CD4-positive, alpha-beta memory T cell (primary cell): ENCODE results near the gene ADCY5. TPM values are rescaled to one million over a fixed set of nuclear protein-coding genes. Genes with fewer than 3 reads are reported as not detected.

Source experiments
- CTCF ChIA-PET: fragments of 350-600 bp; sonication (Branson Sonifier 250); formaldehyde crosslinking; loops from one replicate; lab custom pipeline; 2021; ENCODE audit warnings: inconsistent platforms; ENCODE audit not compliant: partially characterized antibody; lab: Charles Lee
- POLR2A ChIA-PET: fragments of 350-600 bp; sonication (Branson Sonifier 250); formaldehyde crosslinking; loops from one replicate; lab custom pipeline; 2021; ENCODE audit not compliant: partially characterized antibody; lab: Charles Lee
- DNase-seq, 5 donors: peaks; one replicate each; pipeline versions ENCODE4 v3.0.0 to v3.0.0-alpha.2; 2020 to 2022; ENCODE audit warnings: mixed read lengths in 1 of 5
- H3K27ac ChIP-seq: one replicate; pipeline ENCODE4 v1.7.0; 2013; ENCODE audit warnings: low read depth, low read length
- H3K27me3 ChIP-seq: 2 replicates; pipeline ENCODE4 v1.7.0; 2013; ENCODE audit warnings: mild to moderate bottlenecking, low read length, moderate library complexity; ENCODE audit not compliant: insufficient read depth
- H3K36me3 ChIP-seq: 2 replicates; pipeline ENCODE4 v1.7.0; 2013; ENCODE audit warnings: mild to moderate bottlenecking, low read length, moderate library complexity; ENCODE audit not compliant: insufficient read depth
- H3K4me1 ChIP-seq: 2 replicates; pipeline ENCODE4 v1.7.0; 2013; ENCODE audit warnings: mild to moderate bottlenecking, low read length, moderate library complexity; ENCODE audit not compliant: insufficient read depth
- H3K4me3 ChIP-seq, 2 donors: one replicate each; pipeline ENCODE4 v1.7.0; 2013; ENCODE audit warnings: low read length in 2 of 2, mild to moderate bottlenecking in 1 of 2
- H3K9me3 ChIP-seq, 2 donors: one replicate each; pipeline ENCODE4 v1.7.0; 2013; ENCODE audit warnings: low read length in 2 of 2, control low read depth in 1 of 2; ENCODE audit not compliant: control insufficient read depth in 1 of 2
- H3K27ac Mint-ChIP-seq, 7 donors: one replicate each; pipeline ENCODE4 v1.8.0; 2020 to 2021; ENCODE audit warnings: mixed read lengths in 7 of 7, mild to moderate bottlenecking in 6 of 7, inconsistent platforms in 3 of 7, moderate library complexity in 3 of 7
- H3K27me3 Mint-ChIP-seq, 2 donors: one replicate each; pipeline ENCODE4 v1.8.0; 2020 to 2021; ENCODE audit warnings: mixed read lengths in 2 of 2
- H3K36me3 Mint-ChIP-seq, 2 donors: one replicate each; pipeline ENCODE4 v1.8.0; 2020 to 2021; ENCODE audit warnings: mixed read lengths in 2 of 2, inconsistent platforms in 1 of 2, mild to moderate bottlenecking in 1 of 2
- H3K4me1 Mint-ChIP-seq, 4 donors: one replicate each; pipeline ENCODE4 v1.8.0; 2020 to 2021; ENCODE audit warnings: mixed read lengths in 4 of 4, mild to moderate bottlenecking in 1 of 4
- H3K4me3 Mint-ChIP-seq, 8 donors: one replicate each; pipeline ENCODE4 v1.8.0; 2020 to 2021; ENCODE audit warnings: mixed read lengths in 8 of 8, mild to moderate bottlenecking in 7 of 8, moderate library complexity in 6 of 8, inconsistent platforms in 3 of 8
- H3K9me3 Mint-ChIP-seq, 8 donors: one replicate each; pipeline ENCODE4 v1.8.0; 2020 to 2021; ENCODE audit warnings: mixed read lengths in 8 of 8, mild to moderate bottlenecking in 5 of 8, inconsistent platforms in 3 of 8, moderate library complexity in 1 of 8
- intact Hi-C: fragments of 100-400 bp; cut with micrococcal nuclease; formaldehyde crosslinking; loops from one replicate; pipeline ENCODE4 v1.15.1; 2023
- polyA plus RNA-seq, 2 donors: library from polyadenylated mRNA; unstranded; fragments of 300-500 nt; fragmentation: Illumina TruSeq; gene quantifications; one replicate each; pipeline ENCODE4 v1.2.3, GENCODE V29; 2021
- total RNA-seq, 2 experiments: library from RNA; stranded (reverse); gene quantifications; one replicate each; pipeline ENCODE4 v1.2.3, GENCODE V29; 2021

Gene ADCY5
- total and polyA plus RNA-seq, 4 experiments from 2014 or later = 0.11 TPM; not detected in 3

DNA sequence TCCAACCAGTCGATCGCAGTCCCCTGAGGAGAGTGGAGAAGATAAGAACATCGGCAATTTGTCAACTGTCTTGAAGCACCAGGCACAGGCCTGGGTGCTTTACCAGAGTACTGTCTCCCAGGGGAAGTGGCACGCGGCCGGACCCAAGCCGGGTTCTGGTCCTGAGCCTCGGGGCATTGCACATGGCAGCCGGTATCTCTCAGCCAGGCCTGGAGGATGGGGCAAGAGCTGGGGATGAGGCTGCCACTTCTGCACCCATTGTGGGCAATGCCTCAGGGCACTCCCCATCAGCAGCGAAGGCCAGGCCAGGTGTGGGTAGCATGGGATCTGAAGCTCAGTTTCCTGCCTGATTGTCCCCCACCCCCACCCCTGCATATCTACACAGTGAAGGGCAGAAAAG lies 77.5 kb downstream of the ADCY5 start:
- no peaks in the 10 kb centered on the region for H3K36me3 Mint-ChIP-seq
- Histone ChIP-seq H3K36me3 (no peaks in the 10 kb centered on the region), H3K9me3 (no peaks in the 10 kb centered on the region), H3K27ac (no peak overlapping the region), H3K4me3 (no peak overlapping the region), H3K27me3 (no peaks in the 10 kb centered on the region), H3K4me1 (no peaks in the 10 kb centered on the region)
- intact Hi-C loops = no loop called here
- peaks cover 1 to 12% of the 10 kb centered on the region in 2 donors for H3K27me3 Mint-ChIP-seq
- H3K4me3 Mint-ChIP-seq = no peak overlapping the region
- ChIA-PET POLR2A (no interaction called here), CTCF (no interaction called here)
- no peak for DNase-seq
- peaks cover 0 to 9% (median 3%) of the 10 kb centered on the region in 8 donors for H3K9me3 Mint-ChIP-seq
- no peaks in the 10 kb centered on the region for H3K4me1 Mint-ChIP-seq
- no peak overlapping the region for H3K27ac Mint-ChIP-seq

DNA sequence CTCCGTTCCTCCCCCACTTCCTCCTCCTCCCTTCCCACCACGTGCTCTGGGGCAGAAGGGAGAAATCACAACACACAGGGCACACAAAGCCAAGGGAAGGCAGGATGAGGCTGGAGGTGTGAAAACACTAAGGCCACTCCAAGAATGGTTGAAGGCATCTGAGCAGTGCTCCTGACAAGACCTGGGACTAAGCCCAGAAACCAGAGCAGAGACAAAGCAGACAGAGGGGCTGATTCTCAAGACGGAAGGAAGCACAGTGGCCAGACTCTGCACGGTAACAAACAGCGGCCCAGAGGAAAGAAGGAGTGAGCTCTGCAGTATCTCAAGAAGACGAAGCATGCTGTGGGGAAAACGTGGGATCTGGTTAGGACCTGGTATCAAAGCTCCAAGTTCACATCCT lies 78.1 kb downstream of the ADCY5 start:
- H3K36me3 ChIP-seq = no peaks in the 10 kb centered on the region
- peaks cover 0 to 9% (median 3%) of the 10 kb centered on the region in 8 donors for H3K9me3 Mint-ChIP-seq
- H3K4me1 Mint-ChIP-seq = no peaks in the 10 kb centered on the region
- no peaks in the 10 kb centered on the region for H3K4me1 ChIP-seq
- no peaks in the 10 kb centered on the region for H3K9me3 ChIP-seq
- peaks cover 1 to 12% of the 10 kb centered on the region in 2 donors for H3K27me3 Mint-ChIP-seq
- no peak overlapping the region for H3K27ac Mint-ChIP-seq
- no peak overlapping the region for H3K27ac ChIP-seq
- ChIA-PET POLR2A (no interaction called here), CTCF (no interaction called here)
- H3K36me3 Mint-ChIP-seq = no peaks in the 10 kb centered on the region
- no peaks in the 10 kb centered on the region for H3K27me3 ChIP-seq
- DNase-seq = no peak
- H3K4me3 ChIP-seq = no peak overlapping the region
- intact Hi-C loops = no loop called here
- H3K4me3 Mint-ChIP-seq = no peak overlapping the region

DNA sequence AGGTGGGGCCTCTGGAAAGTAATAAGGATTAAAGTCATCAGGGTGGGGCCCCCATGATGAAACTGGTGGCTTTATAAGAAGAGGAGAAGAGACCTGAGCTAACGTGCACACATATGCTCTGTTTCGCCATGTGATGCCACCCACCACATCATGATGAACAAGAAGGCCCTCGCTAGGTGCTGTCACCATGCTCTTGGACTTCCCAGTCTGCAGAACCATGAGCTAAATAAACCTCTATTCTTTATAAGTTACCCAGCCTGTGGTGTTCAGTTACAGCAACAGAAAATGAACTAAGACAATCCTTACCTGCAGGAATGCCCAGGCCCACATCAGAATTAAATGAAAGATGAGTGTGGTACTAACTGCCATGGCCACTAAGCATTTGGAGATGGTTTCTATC lies 79.8 kb downstream of the ADCY5 start:
- peaks cover 6 to 19% of the 10 kb centered on the region in 2 donors for H3K27me3 Mint-ChIP-seq
- H3K36me3 Mint-ChIP-seq = no peaks in the 10 kb centered on the region
- Histone ChIP-seq H3K36me3 (no peaks in the 10 kb centered on the region), H3K9me3 (no peaks in the 10 kb centered on the region), H3K27ac (no peak overlapping the region), H3K27me3 (no peaks in the 10 kb centered on the region), H3K4me1 (no peaks in the 10 kb centered on the region), H3K4me3 (no peak overlapping the region)
- CTCF ChIA-PET = no interaction called here
- H3K4me1 Mint-ChIP-seq = no peaks in the 10 kb centered on the region
- H3K9me3 Mint-ChIP-seq = peaks cover 0 to 9% (median 3%) of the 10 kb centered on the region in 8 donors
- POLR2A ChIA-PET = no interaction called here
- no peak overlapping the region for H3K27ac Mint-ChIP-seq
- intact Hi-C loops = no loop called here
- no peak overlapping the region for H3K4me3 Mint-ChIP-seq
- DNase-seq = no peak

DNA sequence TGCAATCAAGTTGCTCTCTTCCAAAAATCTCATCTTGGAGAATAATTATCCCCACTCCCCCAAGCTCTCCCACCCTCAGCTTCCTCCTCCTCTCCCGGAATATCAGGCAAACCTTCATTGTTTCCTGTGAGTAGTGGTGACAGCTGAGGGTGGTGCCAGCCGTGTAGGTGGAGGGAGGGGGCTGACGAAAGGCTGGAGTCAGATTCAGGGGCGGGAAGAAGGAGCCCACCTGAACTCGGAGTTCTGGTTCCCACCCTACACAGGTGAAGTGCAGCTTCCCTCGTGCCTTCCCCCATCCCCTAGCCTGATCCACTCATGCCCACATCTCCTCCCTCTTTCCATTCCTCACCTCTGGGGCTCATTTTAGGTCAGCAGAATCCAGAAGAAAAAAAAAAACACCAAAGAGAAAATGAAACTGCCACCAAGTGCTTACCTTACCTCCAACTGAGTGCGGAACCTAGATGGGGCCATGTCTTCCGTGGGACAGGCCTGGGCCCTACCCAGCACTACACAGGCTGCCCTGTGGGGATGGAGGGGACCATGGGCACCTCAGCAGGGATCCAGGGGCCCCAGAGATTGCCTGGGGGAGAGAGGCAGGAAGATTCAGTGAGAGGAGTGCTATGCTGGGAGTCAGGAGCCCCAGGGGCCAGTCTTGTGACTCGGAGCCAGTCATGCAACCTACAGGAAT lies 81.3 kb downstream of the ADCY5 start:
- intact Hi-C loops = no loop called here
- H3K36me3 Mint-ChIP-seq = no peaks in the 10 kb centered on the region

DNA sequence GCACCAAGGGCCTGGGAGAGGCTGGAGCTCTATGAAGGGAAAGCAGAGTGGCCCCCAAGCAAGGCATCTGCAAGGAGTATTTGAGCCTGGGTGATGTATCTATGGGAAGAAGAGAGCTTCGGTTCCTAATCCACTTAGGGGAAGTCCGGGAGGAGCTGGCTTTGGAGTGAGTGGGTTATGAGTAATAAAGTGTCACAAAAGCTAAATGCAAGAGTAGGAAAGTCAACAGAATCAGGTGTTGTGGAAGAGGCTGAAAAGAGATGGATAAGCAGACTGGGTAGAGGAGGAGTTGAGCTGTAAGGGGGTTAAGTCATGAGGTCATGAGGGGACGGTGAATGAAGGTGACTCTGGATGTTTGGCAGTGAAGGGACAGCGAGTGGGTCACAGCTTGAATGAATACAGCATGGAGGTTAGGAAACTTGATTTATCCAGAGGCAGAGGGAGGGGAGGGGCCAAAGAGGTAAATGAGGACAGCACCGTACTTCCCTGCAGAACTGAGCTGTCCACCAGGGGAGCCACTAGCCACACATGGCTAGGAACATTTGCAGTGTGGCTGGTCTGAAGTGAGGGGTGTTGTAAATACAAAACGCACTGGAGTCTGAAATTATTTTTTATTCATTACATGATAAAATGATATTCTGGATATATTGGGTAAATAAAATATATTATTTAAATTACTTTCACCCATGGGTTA lies 83.3 kb downstream of the ADCY5 start:
- Histone ChIP-seq H3K27ac (no peak overlapping the region), H3K27me3 (no peaks in the 10 kb centered on the region), H3K4me1 (no peaks in the 10 kb centered on the region), H3K36me3 (no peaks in the 10 kb centered on the region), H3K4me3 (no peak overlapping the region), H3K9me3 (no peaks in the 10 kb centered on the region)
- Mint-ChIP-seq H3K4me1 (no peaks in the 10 kb centered on the region), H3K4me3 (no peak overlapping the region), H3K9me3 (peaks cover 0 to 9% (median 3%) of the 10 kb centered on the region in 8 donors), H3K36me3 (no peaks in the 10 kb centered on the region), H3K27ac (no peak overlapping the region), H3K27me3 (peaks cover 6 to 19% of the 10 kb centered on the region in 2 donors)
- ChIA-PET POLR2A (no interaction called here), CTCF (interaction anchor here (0.6 to 1.6 kb wide), 2 partner anchors 36 to 1039 kb away, joined by 3 to 5 read pairs; no protein-coding TSS in a partner anchor)
- no peak for DNase-seq
- intact Hi-C loops = no loop called here

More for the DNA sequence above, 81.3 kb downstream of the ADCY5 start:
- peaks cover 6 to 22% of the 10 kb centered on the region in 2 donors for H3K27me3 Mint-ChIP-seq
- no peaks in the 10 kb centered on the region for H3K36me3 ChIP-seq
- H3K4me3 ChIP-seq = no peak overlapping the region
- POLR2A ChIA-PET = no interaction called here
- H3K27me3 ChIP-seq = no peaks in the 10 kb centered on the region
- peaks cover 0 to 9% (median 3%) of the 10 kb centered on the region in 8 donors for H3K9me3 Mint-ChIP-seq
- no peaks in the 10 kb centered on the region for H3K9me3 ChIP-seq
- H3K27ac ChIP-seq = no peak overlapping the region
- no peak for DNase-seq
- CTCF ChIA-PET = no interaction called here
- no peaks in the 10 kb centered on the region for H3K4me1 ChIP-seq
- H3K4me1 Mint-ChIP-seq = no peaks in the 10 kb centered on the region
- no peak overlapping the region for H3K4me3 Mint-ChIP-seq
- no peak overlapping the region for H3K27ac Mint-ChIP-seq

DNA sequence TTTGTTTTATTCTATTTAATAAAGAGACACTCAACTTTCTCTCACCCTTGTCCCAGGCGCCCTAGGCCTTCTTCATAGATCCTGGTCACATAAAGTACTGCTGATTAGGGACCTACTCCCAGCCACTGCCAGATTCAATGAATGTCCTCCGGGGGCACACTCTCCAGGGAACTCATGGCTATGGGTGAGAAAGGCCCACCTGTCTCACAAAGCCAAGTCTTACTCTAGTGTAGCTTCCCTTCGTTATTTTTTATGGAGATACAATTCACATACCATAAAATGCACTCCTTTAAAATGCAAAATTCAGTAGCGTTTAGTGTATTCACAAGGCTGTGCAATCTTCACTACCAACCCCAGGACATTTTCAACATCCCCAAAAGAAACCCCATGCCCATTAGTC lies 87.8 kb downstream of the ADCY5 start:
- H3K27me3 Mint-ChIP-seq = peaks cover 11 to 17% of the 10 kb centered on the region in 2 donors
- H3K4me1 Mint-ChIP-seq = no peaks in the 10 kb centered on the region
- ChIA-PET POLR2A (no interaction called here), CTCF (no interaction called here)
- no peak overlapping the region for H3K4me3 Mint-ChIP-seq
- intact Hi-C loops = no loop called here
- no peaks in the 10 kb centered on the region for H3K4me1 ChIP-seq
- H3K27ac ChIP-seq = no peak overlapping the region
- no peaks in the 10 kb centered on the region for H3K36me3 ChIP-seq
- no peaks in the 10 kb centered on the region for H3K9me3 ChIP-seq
- H3K9me3 Mint-ChIP-seq = no peaks in the 10 kb centered on the region
- H3K27ac Mint-ChIP-seq = no peak overlapping the region
- H3K4me3 ChIP-seq = no peak overlapping the region
- no peaks in the 10 kb centered on the region for H3K36me3 Mint-ChIP-seq
- no peaks in the 10 kb centered on the region for H3K27me3 ChIP-seq
- DNase-seq = no peak

DNA sequence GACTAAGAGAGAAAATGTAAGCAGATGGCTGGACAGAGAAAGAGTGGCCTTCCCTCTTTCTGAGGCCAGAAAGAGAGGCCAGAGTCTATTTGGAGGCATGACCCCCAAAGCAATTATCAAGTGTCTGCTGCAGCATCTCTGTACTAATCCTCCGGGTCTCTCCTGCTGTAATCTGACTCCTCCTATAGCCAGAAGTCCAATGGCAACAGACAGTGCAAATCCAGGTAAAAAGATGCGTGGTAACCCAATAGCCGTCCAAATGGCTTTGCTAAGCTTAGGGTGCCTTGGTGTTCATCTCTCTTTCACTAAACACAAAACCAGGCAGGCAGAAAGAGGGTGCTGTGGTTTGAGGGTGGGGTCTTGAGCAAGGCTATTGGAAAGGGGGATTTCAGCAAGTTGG lies 91.6 kb downstream of the ADCY5 start:
- ChIA-PET POLR2A (no interaction called here), CTCF (no interaction called here)
- Mint-ChIP-seq H3K4me3 (no peak overlapping the region), H3K36me3 (no peaks in the 10 kb centered on the region), H3K27ac (no peak overlapping the region), H3K27me3 (peaks cover 8 to 12% of the 10 kb centered on the region in 2 donors), H3K4me1 (no peaks in the 10 kb centered on the region), H3K9me3 (peaks cover 0 to 10% (median 3%) of the 10 kb centered on the region in 8 donors)
- H3K27me3 ChIP-seq = no peaks in the 10 kb centered on the region
- intact Hi-C loops = no loop called here
- no peak overlapping the region for H3K4me3 ChIP-seq
- H3K9me3 ChIP-seq = no peaks in the 10 kb centered on the region
- no peaks in the 10 kb centered on the region for H3K36me3 ChIP-seq
- no peaks in the 10 kb centered on the region for H3K4me1 ChIP-seq
- no peak overlapping the region for H3K27ac ChIP-seq
- DNase-seq = no peak
